ENCODE data around the gene DYSF. TPM values are rescaled to one million over a fixed set of nuclear protein-coding genes. Genes with fewer than 3 reads are reported as not detected.

Gene DYSF
- total RNA-seq, 1 donor from 2014 or later, result 82.8 TPM

GRCh38 chr2:71455011-71455740, 1.8 kb downstream of the DYSF start:
- DNase-seq (ENCODE audit: low spot score), result peak; percentile 75
- intact Hi-C loops (cut with DNase I), result loop anchor here (5.0 kb wide), 1 partner anchor 228 kb away; the partner anchor contains the start of gene PAIP2B

- intact Hi-C loops (cut with DNase I), result loop anchor here (5.0 kb wide), 1 partner anchor 229 kb away; the partner anchor contains the start of gene PAIP2B
- DNase-seq (ENCODE audit: low spot score), result peak; percentile 81
Measured at GRCh38 chr2:71455741-71456569, 2.6 kb downstream of the DYSF start.

- intact Hi-C loops (cut with DNase I), result loop anchor here (5.0 kb wide), 1 partner anchor 229 kb away; the partner anchor contains the start of gene PAIP2B
- peak; percentile 74 for DNase-seq (ENCODE audit: low spot score)
Measured at GRCh38 chr2:71456617-71457016, 3.3 kb downstream of the DYSF start.

GRCh38 chr2:71457123-71457915, 4.0 kb downstream of the DYSF start:
- no peak for DNase-seq (ENCODE audit: low spot score)
- intact Hi-C loops (cut with DNase I), result loop anchor here (5.0 kb wide), 1 partner anchor 230 kb away; the partner anchor contains the start of gene PAIP2B

GRCh38 chr2:71457923-71458322, 4.6 kb downstream of the DYSF start:
- DNase-seq (ENCODE audit: low spot score), result no peak
- intact Hi-C loops (cut with DNase I), result loop anchor here (5.0 kb wide), 1 partner anchor 231 kb away; the partner anchor contains the start of gene PAIP2B

- DNase-seq (ENCODE audit: low spot score), result peak; percentile 77
Measured at GRCh38 chr2:71458413-71459083, 5.2 kb downstream of the DYSF start.

GRCh38 chr2:71459084-71459431, 5.7 kb downstream of the DYSF start:
- intact Hi-C loops (cut with DNase I), result loop anchor here (5.0 kb wide), 1 partner anchor 232 kb away; the partner anchor contains the start of gene PAIP2B
- DNase-seq (ENCODE audit: low spot score), result no peak

More at GRCh38 chr2:71458413-71459083, 5.2 kb downstream of the DYSF start:
- intact Hi-C loops (cut with DNase I), result loop anchor here (5.0 kb wide), 1 partner anchor 231 kb away; the partner anchor contains the start of gene PAIP2B

GRCh38 chr2:71460056-71460455, 6.7 kb downstream of the DYSF start:
- DNase-seq (ENCODE audit: low spot score), result no peak
- intact Hi-C loops (cut with DNase I), result no loop called here

GRCh38 chr2:71460595-71461303, 7.4 kb downstream of the DYSF start:
- intact Hi-C loops (cut with DNase I), result loop anchor here (1.0 kb wide), 1 partner anchor 50 kb away; no protein-coding TSS in a partner anchor
- DNase-seq (ENCODE audit: low spot score), result peak; percentile 71

- DNase-seq (ENCODE audit: low spot score), result no peak
- intact Hi-C loops (cut with DNase I), result loop anchor here (1.0 kb wide), 1 partner anchor 49 kb away; no protein-coding TSS in a partner anchor
Measured at GRCh38 chr2:71461304-71461671, 7.9 kb downstream of the DYSF start.

GRCh38 chr2:71462056-71462605, 8.8 kb downstream of the DYSF start:
- intact Hi-C loops (cut with DNase I), result no loop called here
- DNase-seq (ENCODE audit: low spot score), result peak; percentile 70

- no peak for DNase-seq (ENCODE audit: low spot score)
- intact Hi-C loops (cut with DNase I), result no loop called here
Measured at GRCh38 chr2:71462641-71463341, 9.4 kb downstream of the DYSF start.

- DNase-seq (ENCODE audit: low spot score), result peak; percentile 73
- intact Hi-C loops (cut with DNase I), result no loop called here
Measured at GRCh38 chr2:71463342-71463654, 9.9 kb downstream of the DYSF start.

- DNase-seq (ENCODE audit: low spot score), result peak; percentile 35
- intact Hi-C loops (cut with DNase I), result no loop called here
Measured at GRCh38 chr2:71464389-71464788, 11.0 kb downstream of the DYSF start.

- DNase-seq (ENCODE audit: low spot score), result peak; percentile 26
- intact Hi-C loops (cut with DNase I), result no loop called here
Measured at GRCh38 chr2:71465356-71465755, 12.0 kb downstream of the DYSF start.

- DNase-seq (ENCODE audit: low spot score), result no peak
- intact Hi-C loops (cut with DNase I), result no loop called here
Measured at GRCh38 chr2:71465961-71466300, 12.6 kb downstream of the DYSF start.

- intact Hi-C loops (cut with DNase I), result no loop called here
- DNase-seq (ENCODE audit: low spot score), result peak; percentile 90
Measured at GRCh38 chr2:71466301-71467179, 13.2 kb downstream of the DYSF start.

All from cardiac septum (tissue), 1 donor.